HEK293 (cell line): ENCODE data around the gene RNASEH2C.
"Not testable (repeated sequence)": the region's sequence is repeated elsewhere in the genome, so short reads cannot be mapped to it uniquely, and the experiment has no call there.

Source experiments
- CTCF ChIA-PET: fragments of 350-600 bp; formaldehyde crosslinking; extraction: SDS; loops from one replicate; lab custom pipeline; 2021; ENCODE audit warnings: antibody characterized with exemption; lab: Yijun Ruan, JAX
- POLR2A ChIA-PET: fragments of 300-600 bp; formaldehyde crosslinking; extraction: SDS; loops from one replicate; lab custom pipeline; 2020; ENCODE audit warnings: antibody characterized with exemption, inconsistent platforms; lab: Yijun Ruan, JAX
- H3K27ac ChIP-seq: fragments of 200-500 bp; sonication (Bioruptor generic); 2 replicates; pipeline ENCODE4 v1.5.1; 2014; ENCODE audit warnings: low read depth, low read length, control low read depth, inconsistent platforms; ENCODE audit errors: extremely low read depth
- H3K36me3 ChIP-seq, 2 experiments: fragments of 200-500 bp in 1 of 2; sonication (Bioruptor generic) in 1 of 2; 1 replicate in 1 of 2; 2 replicates in 1 of 2; pipeline ENCODE4 v1.5.1; 2014 to 2017; ENCODE audit warnings: inconsistent platforms in 2 of 2, low read length in 2 of 2; ENCODE audit not compliant: control insufficient read depth in 2 of 2, insufficient read depth in 1 of 2
- H3K4me1 ChIP-seq: fragments of 200-500 bp; sonication (Bioruptor generic); 2 replicates; pipeline ENCODE4 v1.5.1; 2014; ENCODE audit warnings: mild to moderate bottlenecking, low read length, inconsistent platforms; ENCODE audit not compliant: control insufficient read depth, insufficient read depth
- H3K4me3 ChIP-seq: 2 replicates; pipeline ENCODE4 v1.5.1; 2011; ENCODE audit warnings: low read depth, mild to moderate bottlenecking, control low read depth, low read length, moderate library complexity
- H3K9me3 ChIP-seq: fragments of 200-500 bp; sonication (Bioruptor generic); 2 replicates; pipeline ENCODE4 v1.5.1; 2014; ENCODE audit warnings: low read depth, low read length, inconsistent platforms; ENCODE audit not compliant: control insufficient read depth, insufficient read depth
- BCL11A ChIP-seq: fragments of 450-650 bp; formaldehyde crosslinking; IDR thresholded peaks from 2 replicates; pipeline ENCODE4 v1.5.1; 2016; ENCODE audit warnings: low read depth, missing biosample characterization, missing genetic modification characterization
- IKZF3 ChIP-seq: fragments of 450-650 bp; IDR thresholded peaks from 2 replicates; pipeline ENCODE4 v1.5.0; 2018; ENCODE audit warnings: missing biosample characterization, mild to moderate bottlenecking, missing genetic modification characterization, moderate library complexity
- ZBTB7A ChIP-seq: fragments of 450-650 bp; formaldehyde crosslinking; IDR thresholded peaks from 2 replicates; pipeline ENCODE4 v1.5.1; 2016; ENCODE audit warnings: low read depth, missing biosample characterization, missing genetic modification characterization
- ZNF121 ChIP-seq: fragments of 450-650 bp; formaldehyde crosslinking; IDR thresholded peaks from 2 replicates; pipeline ENCODE4 v1.5.1; 2016; ENCODE audit warnings: missing biosample characterization, missing genetic modification characterization
- ZNF140 ChIP-seq: fragments of 450-650 bp; formaldehyde crosslinking; IDR thresholded peaks from 2 replicates; pipeline ENCODE4 v1.5.1; 2016; ENCODE audit warnings: missing biosample characterization, missing genetic modification characterization
- ZNF16 ChIP-seq: fragments of 450-650 bp; formaldehyde crosslinking; IDR thresholded peaks from 2 replicates; pipeline ENCODE4 v1.5.1; 2016; ENCODE audit warnings: low read depth, missing biosample characterization, missing genetic modification characterization
- ZNF202 ChIP-seq: fragments of 450-650 bp; formaldehyde crosslinking; IDR thresholded peaks from 2 replicates; pipeline ENCODE4 v1.5.1; 2016; ENCODE audit warnings: missing biosample characterization, missing genetic modification characterization, borderline replicate concordance
- ZNF223 ChIP-seq: fragments of 450-650 bp; formaldehyde crosslinking; IDR thresholded peaks from 2 replicates; pipeline ENCODE4 v1.5.1; 2016; ENCODE audit warnings: missing biosample characterization, missing genetic modification characterization
- ZNF23 ChIP-seq: fragments of 450-650 bp; formaldehyde crosslinking; IDR thresholded peaks from 2 replicates; pipeline ENCODE4 v1.5.1; 2016; ENCODE audit warnings: missing biosample characterization, missing genetic modification characterization, borderline replicate concordance
- ZNF555 ChIP-seq: fragments of 450-650 bp; formaldehyde crosslinking; conservative IDR thresholded peaks from 2 replicates; pipeline ENCODE4 v1.5.1; 2017; ENCODE audit warnings: missing biosample characterization, mild to moderate bottlenecking, missing genetic modification characterization, inconsistent platforms
- ZNF639 ChIP-seq: fragments of 450-650 bp; formaldehyde crosslinking; IDR thresholded peaks from 2 replicates; pipeline ENCODE4 v1.5.1; 2016; ENCODE audit warnings: missing biosample characterization, missing genetic modification characterization
- ZNF768 ChIP-seq: fragments of 450-650 bp; formaldehyde crosslinking; IDR thresholded peaks from 2 replicates; pipeline ENCODE4 v1.5.1; 2018; ENCODE audit warnings: missing biosample characterization, mild to moderate bottlenecking, missing genetic modification characterization
- ZSCAN30 ChIP-seq: fragments of 450-650 bp; IDR thresholded peaks from 2 replicates; pipeline ENCODE4 v1.5.1; 2018; ENCODE audit warnings: missing biosample characterization, mild to moderate bottlenecking, missing genetic modification characterization, moderate library complexity
- TF ChIP-seq, protein P1 (sequence below): fragments of 450-650 bp; formaldehyde crosslinking; IDR thresholded peaks from 2 replicates; pipeline ENCODE4 v1.5.1; 2016; ENCODE audit warnings: missing biosample characterization, missing genetic modification characterization
- TF ChIP-seq, protein P2 (sequence below): fragments of 450-650 bp; formaldehyde crosslinking; IDR thresholded peaks from 2 replicates; pipeline ENCODE4 v1.5.1; 2016; ENCODE audit warnings: missing biosample characterization, missing genetic modification characterization
- TF ChIP-seq, protein P3 (sequence below): fragments of 450-650 bp; formaldehyde crosslinking; IDR thresholded peaks from 2 replicates; pipeline ENCODE4 v1.5.1; 2016; ENCODE audit warnings: missing biosample characterization, missing genetic modification characterization

RNASEH2C gene

DNA sequence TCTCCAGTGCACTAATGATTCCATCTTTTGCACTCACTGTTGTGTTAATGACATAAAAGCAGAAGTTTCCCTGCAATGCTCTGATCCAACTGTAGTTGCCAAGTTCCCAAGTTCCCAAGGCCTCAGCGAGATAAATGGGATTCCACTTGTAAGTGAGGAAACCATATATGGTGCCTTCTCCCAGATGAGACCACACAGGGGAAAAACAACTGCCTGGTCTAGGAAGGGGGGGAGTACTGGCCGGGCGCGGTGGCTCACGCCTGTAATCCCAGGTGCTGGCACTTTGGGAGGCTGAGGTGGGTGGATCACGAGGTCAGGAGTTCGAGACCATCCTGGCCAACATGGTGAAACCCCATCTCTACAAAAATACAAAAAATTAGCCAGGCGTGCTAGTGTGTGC is 34.6 kb downstream of the RNASEH2C start:
- Histone ChIP-seq H3K9me3 (no peaks in the 10 kb centered on the region), H3K36me3 (no peaks in the 10 kb centered on the region), H3K4me3 (no peak overlapping the region), H3K4me1 (no peaks in the 10 kb centered on the region), H3K27ac (no peak overlapping the region)
- CTCF ChIA-PET, result no interaction called here
- TF ChIP-seq IKZF3 (tag by site-specific recombination) (no peak), BCL11A (tag by site-specific recombination) (no peak)
- TF ChIP-seq, protein P1, sequence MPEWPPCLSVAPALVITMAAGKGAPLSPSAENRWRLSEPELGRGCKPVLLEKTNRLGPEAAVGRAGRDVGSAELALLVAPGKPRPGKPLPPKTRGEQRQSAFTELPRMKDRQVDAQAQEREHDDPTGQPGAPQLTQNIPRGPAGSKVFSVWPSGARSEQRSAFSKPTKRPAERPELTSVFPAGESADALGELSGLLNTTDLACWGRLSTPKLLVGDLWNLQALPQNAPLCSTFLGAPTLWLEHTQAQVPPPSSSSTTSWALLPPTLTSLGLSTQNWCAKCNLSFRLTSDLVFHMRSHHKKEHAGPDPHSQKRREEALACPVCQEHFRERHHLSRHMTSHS (tag by site-specific recombination), result no peak
- POLR2A ChIA-PET, result no interaction called here

DNA sequence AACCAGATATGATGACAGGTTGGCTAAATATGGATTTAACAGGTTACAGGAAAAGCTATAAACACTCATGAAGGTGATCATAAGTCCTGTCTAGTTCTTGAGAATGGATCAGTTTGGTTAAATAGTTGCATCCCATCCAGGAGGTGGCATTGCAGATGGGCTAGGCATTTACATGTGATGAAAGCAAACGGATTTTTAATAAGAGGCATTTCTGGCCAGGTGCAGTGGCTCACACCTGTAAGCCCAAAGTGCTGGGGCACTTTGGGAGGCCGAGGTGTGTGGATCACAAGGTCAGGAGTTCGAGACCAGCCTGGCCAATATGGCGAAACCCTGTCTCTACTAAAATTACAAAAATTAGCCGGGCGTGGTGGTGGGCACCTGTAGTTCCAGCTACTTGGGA is 37.1 kb downstream of the RNASEH2C start:
- H3K36me3 ChIP-seq, H3K27ac ChIP-seq, POLR2A ChIA-PET, H3K4me3 ChIP-seq, H3K9me3 ChIP-seq, H3K4me1 ChIP-seq: not testable (repeated sequence)
- CTCF ChIA-PET, result interaction anchor here (0.7 to 0.8 kb wide), 2 partner anchors 68 to 107 kb away, joined by 3 to 4 read pairs; partner anchors contain the start of gene EHBP1L1

- Histone ChIP-seq H3K4me1 (no peaks in the 10 kb centered on the region), H3K4me3 (no peak overlapping the region), H3K27ac (no peak overlapping the region), H3K36me3 (no peaks in the 10 kb centered on the region), H3K9me3 (no peaks in the 10 kb centered on the region)
- CTCF ChIA-PET, result interaction anchor here (0.7 kb wide), 2 partner anchors 121 to 1778 kb away, joined by 3 read pairs; no protein-coding TSS in a partner anchor
- no peak for TF ChIP-seq ZSCAN30 (tag by site-specific recombination)
- no peak for TF ChIP-seq ZNF16 (tag by site-specific recombination)
- no peak for TF ChIP-seq ZNF223 (tag by site-specific recombination)
- TF ChIP-seq ZNF23 (tag by site-specific recombination), result no peak
- no peak for TF ChIP-seq ZNF555 (tag by site-specific recombination)
- POLR2A ChIA-PET, result interaction anchor here (0.7 to 1.6 kb wide), 2 partner anchors 17 to 40 kb away, joined by 6 read pairs; partner anchors contain the start of gene RNASEH2C
Measured at GRCh38 chr11:65680192-65680743, 40.3 kb downstream of the RNASEH2C start.

DNA sequence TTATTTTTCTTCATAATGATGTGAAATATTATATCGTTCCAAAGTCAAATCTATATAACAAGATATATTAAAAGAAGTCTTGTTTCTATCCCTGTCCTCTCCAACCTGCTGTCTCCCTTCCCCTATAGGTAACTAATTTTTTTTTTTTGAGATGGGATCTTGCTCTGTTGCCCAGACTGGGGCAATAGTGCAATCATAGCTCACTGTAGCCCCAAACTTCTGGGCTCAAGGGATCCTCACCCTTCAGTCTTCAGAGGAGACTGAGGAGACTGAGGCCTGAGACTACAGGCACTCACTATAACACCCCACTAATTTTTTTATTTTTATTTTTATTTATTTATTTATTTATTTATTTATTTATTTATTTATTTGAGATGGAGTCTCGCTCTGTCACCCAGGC is 47.6 kb downstream of the RNASEH2C start:
- Histone ChIP-seq H3K4me3 (no peak overlapping the region), H3K27ac (no peak overlapping the region), H3K9me3 (no peaks in the 10 kb centered on the region), H3K36me3 (no peaks in the 10 kb centered on the region), H3K4me1 (no peaks in the 10 kb centered on the region)
- ChIA-PET CTCF (interaction anchor here (0.6 to 0.7 kb wide), 2 partner anchors 9 to 14 kb away, joined by 4 to 5 read pairs; no protein-coding TSS in a partner anchor), POLR2A (interaction anchor here (1.4 kb wide), 1 partner anchor 10 kb away, joined by 3 read pairs; no protein-coding TSS in a partner anchor)
- no peak for TF ChIP-seq ZNF140
- TF ChIP-seq, protein P2, sequence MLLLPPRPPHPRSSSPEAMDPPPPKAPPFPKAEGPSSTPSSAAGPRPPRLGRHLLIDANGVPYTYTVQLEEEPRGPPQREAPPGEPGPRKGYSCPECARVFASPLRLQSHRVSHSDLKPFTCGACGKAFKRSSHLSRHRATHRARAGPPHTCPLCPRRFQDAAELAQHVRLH (tag by site-specific recombination), result no peak
- 0 out of 2 replicates have a peak, but pooled peaks have one; percentile 12 for TF ChIP-seq ZNF121 (tag by site-specific recombination)
- TF ChIP-seq ZNF23 (tag by site-specific recombination), result no peak

DNA sequence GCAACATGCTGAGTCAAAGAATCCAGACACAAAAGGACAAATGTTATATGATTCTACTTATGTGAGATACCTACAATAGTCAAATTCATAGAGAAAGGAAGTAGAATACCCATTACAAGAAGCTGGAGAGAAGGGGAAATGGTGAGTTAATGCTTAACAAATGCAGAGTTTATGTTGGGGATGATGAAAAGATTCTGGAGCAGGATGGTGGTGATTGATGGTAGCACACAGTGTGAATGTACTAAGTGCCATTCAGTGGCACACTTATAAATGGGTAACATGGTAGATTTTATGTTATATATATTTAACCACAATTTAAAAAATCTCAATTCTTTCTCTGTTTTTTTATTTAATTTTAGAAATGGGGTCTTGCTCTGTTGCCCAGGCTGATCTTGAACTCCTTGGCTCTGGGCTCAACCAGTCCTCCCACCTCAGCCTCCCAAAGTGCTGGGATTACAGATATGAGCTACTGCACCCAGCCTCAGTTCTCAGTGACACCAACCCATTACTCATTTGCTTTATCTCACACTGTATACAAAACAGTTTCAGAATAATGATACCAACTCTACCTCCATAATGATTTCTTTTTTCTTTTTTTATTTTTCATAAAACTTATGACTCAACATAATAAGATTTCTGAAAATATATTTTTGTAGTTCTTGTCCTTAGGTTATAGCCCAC is 48.3 kb downstream of the RNASEH2C start:
- H3K36me3 ChIP-seq, result no peaks in the 10 kb centered on the region
- ChIA-PET CTCF (interaction anchor here (0.6 kb wide), 2 partner anchors 15 to 497 kb away, joined by 5 to 7 read pairs; no protein-coding TSS in a partner anchor), POLR2A (interaction anchor here (1.4 kb wide), 1 partner anchor 9 kb away, joined by 3 read pairs; no protein-coding TSS in a partner anchor)
- no peak overlapping the region for H3K27ac ChIP-seq
- no peaks in the 10 kb centered on the region for H3K4me1 ChIP-seq
- H3K9me3 ChIP-seq, result no peaks in the 10 kb centered on the region
- no peak overlapping the region for H3K4me3 ChIP-seq
- TF ChIP-seq ZSCAN30 (tag by site-specific recombination), result no peak
- no peak for TF ChIP-seq ZBTB7A (tag by site-specific recombination)
- TF ChIP-seq ZNF768, result no peak
- TF ChIP-seq, protein P3, sequence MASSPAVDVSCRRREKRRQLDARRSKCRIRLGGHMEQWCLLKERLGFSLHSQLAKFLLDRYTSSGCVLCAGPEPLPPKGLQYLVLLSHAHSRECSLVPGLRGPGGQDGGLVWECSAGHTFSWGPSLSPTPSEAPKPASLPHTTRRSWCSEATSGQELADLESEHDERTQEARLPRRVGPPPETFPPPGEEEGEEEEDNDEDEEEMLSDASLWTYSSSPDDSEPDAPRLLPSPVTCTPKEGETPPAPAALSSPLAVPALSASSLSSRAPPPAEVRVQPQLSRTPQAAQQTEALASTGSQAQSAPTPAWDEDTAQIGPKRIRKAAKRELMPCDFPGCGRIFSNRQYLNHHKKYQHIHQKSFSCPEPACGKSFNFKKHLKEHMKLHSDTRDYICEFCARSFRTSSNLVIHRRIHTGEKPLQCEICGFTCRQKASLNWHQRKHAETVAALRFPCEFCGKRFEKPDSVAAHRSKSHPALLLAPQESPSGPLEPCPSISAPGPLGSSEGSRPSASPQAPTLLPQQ (tag by site-specific recombination), result no peak
- TF ChIP-seq ZNF639, result no peak
- TF ChIP-seq ZNF202, result no peak
